PC-9 (cell line): ENCODE measurements around the gene WNT4. TPM values are rescaled to one million over a fixed set of nuclear protein-coding genes. Genes with fewer than 3 reads are reported as not detected.

Experiments used
- BruUV-seq: library from RNA; stranded (reverse); fragments of 400-500 nt; replicated peaks from 2 replicates; lab custom pipeline; 2021; lab: Mats Ljungman, UMichigan
- CTCF ChIA-PET: fragments of 300-600 bp; sonication (Branson Sonifier 250); formaldehyde crosslinking; loops from one replicate; lab custom pipeline; 2022; ENCODE audit warnings: antibody characterized with exemption; lab: Charles Lee
- POLR2A ChIA-PET: fragments of 300-600 bp; sonication (Branson Sonifier 250); formaldehyde crosslinking; loops from one replicate; lab custom pipeline; 2022; ENCODE audit warnings: antibody characterized with exemption; ENCODE audit not compliant: unreplicated experiment; lab: Charles Lee
- DNase-seq, 2 experiments: peaks; one replicate each; pipeline versions ENCODE4 v3.0.0 to v3.0.0-alpha.2; 2015 to 2022; ENCODE audit warnings: mixed read lengths in 1 of 2
- H2AFZ ChIP-seq: fragments of 200-600 bp; sonication (generic); 2 replicates; pipeline ENCODE4 v1.8.1; 2017; ENCODE audit warnings: antibody characterized with exemption
- H3F3A ChIP-seq: fragments of 200-600 bp; sonication (generic); 2 replicates; pipeline ENCODE4 v1.8.1; 2017; ENCODE audit warnings: antibody characterized with exemption, mild to moderate bottlenecking, low read depth; ENCODE audit not compliant: insufficient read depth
- H3K27ac ChIP-seq: fragments of 200-600 bp; sonication (generic); 2 replicates; pipeline ENCODE4 v1.6.1; 2016; ENCODE audit warnings: mixed run types
- H3K27me3 ChIP-seq: fragments of 200-600 bp; sonication (generic); 2 replicates; pipeline ENCODE4 v1.6.1; 2016; ENCODE audit warnings: low read depth, mixed run types; ENCODE audit not compliant: insufficient read depth
- H3K36me3 ChIP-seq: fragments of 200-600 bp; sonication (generic); 2 replicates; pipeline ENCODE4 v1.6.1; 2016; ENCODE audit warnings: low read depth, mixed run types
- H3K4me1 ChIP-seq: fragments of 200-600 bp; sonication (generic); replicated peaks from 2 replicates; pipeline ENCODE4 v1.6.1; 2016; ENCODE audit warnings: mixed run types; ENCODE audit not compliant: insufficient read depth
- H3K4me2 ChIP-seq: fragments of 200-600 bp; sonication (generic); 2 replicates; pipeline ENCODE4 v1.6.1; 2017; ENCODE audit warnings: mixed run types
- H3K4me3 ChIP-seq: fragments of 200-600 bp; sonication (generic); 2 replicates; pipeline ENCODE4 v1.6.1; 2016; ENCODE audit warnings: mixed run types
- H3K79me2 ChIP-seq: fragments of 200-600 bp; sonication (generic); 2 replicates; pipeline ENCODE4 v1.6.1; 2017; ENCODE audit warnings: low read depth, mixed run types
- H3K9me2 ChIP-seq: fragments of 200-600 bp; sonication (generic); 2 replicates; pipeline ENCODE4 v1.8.1; 2017; ENCODE audit warnings: mild to moderate bottlenecking; ENCODE audit not compliant: insufficient read depth
- H3K9me3 ChIP-seq: fragments of 200-600 bp; sonication (generic); 2 replicates; pipeline ENCODE4 v1.8.1; 2016; ENCODE audit warnings: low read depth; ENCODE audit not compliant: insufficient read depth
- H4K20me1 ChIP-seq: fragments of 200-600 bp; sonication (generic); 2 replicates; pipeline ENCODE4 v1.8.1; 2017; ENCODE audit not compliant: insufficient read depth
- EZH2 ChIP-seq: fragments of 200-600 bp; sonication (generic); IDR thresholded peaks from 2 replicates; pipeline ENCODE4 v1.8.0; 2017; ENCODE audit warnings: antibody characterized with exemption, low read depth
- intact Hi-C: fragments of 100-400 bp; cut with micrococcal nuclease; formaldehyde crosslinking; loops from one replicate; pipeline ENCODE4 v1.10.0; 2022; ENCODE audit not compliant: unreplicated experiment
- total RNA-seq: library from RNA; stranded (reverse); gene quantifications from 2 replicates; pipeline ENCODE4 v1.2.3, GENCODE V29; 2021
- TF ChIP-seq, protein P1 (sequence below): fragments of 200-600 bp; sonication (generic); conservative IDR thresholded peaks from 2 replicates; pipeline ENCODE4 v1.6.1; 2017; ENCODE audit warnings: mixed run types, antibody characterized with exemption, mild to moderate bottlenecking, moderate library complexity

Gene WNT4
- total RNA-seq, 1 experiment from 2014 or later = 0.83 TPM

DNA sequence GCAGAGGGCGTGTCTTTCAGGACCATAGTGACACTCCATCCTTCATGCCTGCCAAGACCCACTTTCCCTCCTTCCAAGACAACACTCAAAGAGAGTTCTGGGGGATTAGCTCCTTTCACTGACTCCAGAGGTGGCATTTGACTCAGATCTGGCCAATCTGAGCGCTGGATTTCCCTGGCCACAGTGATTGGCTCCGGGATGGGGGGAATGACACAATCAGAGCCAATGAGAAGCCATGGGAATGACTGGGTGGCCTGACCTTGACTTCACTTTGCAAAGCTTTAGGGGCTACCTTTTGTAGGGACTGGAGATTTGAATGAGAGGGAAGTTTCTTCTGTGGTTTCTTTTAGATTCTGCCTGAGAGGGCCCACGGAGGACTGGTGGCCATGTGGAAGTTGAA is 26.9 kb upstream of the WNT4 start:
- no peaks in the 10 kb centered on the region for H4K20me1 ChIP-seq
- H3K79me2 ChIP-seq = no peaks in the 10 kb centered on the region
- H3F3A ChIP-seq = no peaks in the 10 kb centered on the region
- H2AFZ ChIP-seq = no peak overlapping the region
- H3K27me3 ChIP-seq = no peaks in the 10 kb centered on the region
- ChIA-PET CTCF (no interaction called here), POLR2A (no interaction called here)
- H3K36me3 ChIP-seq = no peaks in the 10 kb centered on the region
- no TSS peak for BruUV-seq
- DNase-seq = no peak
- no peaks in the 10 kb centered on the region for H3K4me1 ChIP-seq
- no peaks in the 10 kb centered on the region for H3K9me2 ChIP-seq
- H3K4me2 ChIP-seq = no peak overlapping the region
- no peak overlapping the region for H3K27ac ChIP-seq
- TF ChIP-seq, protein P1, sequence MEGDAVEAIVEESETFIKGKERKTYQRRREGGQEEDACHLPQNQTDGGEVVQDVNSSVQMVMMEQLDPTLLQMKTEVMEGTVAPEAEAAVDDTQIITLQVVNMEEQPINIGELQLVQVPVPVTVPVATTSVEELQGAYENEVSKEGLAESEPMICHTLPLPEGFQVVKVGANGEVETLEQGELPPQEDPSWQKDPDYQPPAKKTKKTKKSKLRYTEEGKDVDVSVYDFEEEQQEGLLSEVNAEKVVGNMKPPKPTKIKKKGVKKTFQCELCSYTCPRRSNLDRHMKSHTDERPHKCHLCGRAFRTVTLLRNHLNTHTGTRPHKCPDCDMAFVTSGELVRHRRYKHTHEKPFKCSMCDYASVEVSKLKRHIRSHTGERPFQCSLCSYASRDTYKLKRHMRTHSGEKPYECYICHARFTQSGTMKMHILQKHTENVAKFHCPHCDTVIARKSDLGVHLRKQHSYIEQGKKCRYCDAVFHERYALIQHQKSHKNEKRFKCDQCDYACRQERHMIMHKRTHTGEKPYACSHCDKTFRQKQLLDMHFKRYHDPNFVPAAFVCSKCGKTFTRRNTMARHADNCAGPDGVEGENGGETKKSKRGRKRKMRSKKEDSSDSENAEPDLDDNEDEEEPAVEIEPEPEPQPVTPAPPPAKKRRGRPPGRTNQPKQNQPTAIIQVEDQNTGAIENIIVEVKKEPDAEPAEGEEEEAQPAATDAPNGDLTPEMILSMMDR = no peak
- no peak for TF ChIP-seq EZH2
- intact Hi-C loops = no loop called here
- H3K9me3 ChIP-seq = no peaks in the 10 kb centered on the region
- no peak overlapping the region for H3K4me3 ChIP-seq

DNA sequence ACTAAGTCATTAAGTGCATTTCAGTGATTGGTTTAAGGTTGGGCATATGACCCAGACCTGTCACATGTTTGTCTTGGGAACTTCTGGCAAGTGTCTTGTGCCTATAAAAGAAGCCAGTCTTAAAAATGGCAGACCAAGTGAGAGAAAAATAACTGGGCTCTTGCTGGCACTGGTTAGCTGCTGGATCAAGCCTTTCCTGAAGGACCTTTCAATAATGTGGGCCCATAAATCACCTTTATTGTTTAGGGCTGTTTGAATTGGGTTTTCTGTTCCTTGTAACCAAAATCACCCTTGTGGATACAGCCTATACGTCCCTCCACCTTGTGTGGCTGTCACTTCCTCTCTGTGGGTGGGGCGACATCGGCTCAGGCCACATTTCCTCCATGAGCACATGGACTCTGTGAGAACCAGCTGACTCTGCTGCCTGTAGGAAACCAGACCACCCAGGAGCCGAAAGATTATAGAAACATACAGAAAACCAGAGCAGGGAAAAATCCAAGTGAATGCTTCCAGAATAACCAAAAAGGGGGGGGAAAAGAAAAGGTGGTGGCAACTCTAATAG is 25.6 kb upstream of the WNT4 start:
- POLR2A ChIA-PET = no interaction called here
- no peak overlapping the region for H3K27ac ChIP-seq
- H3K36me3 ChIP-seq = no peaks in the 10 kb centered on the region
- no peaks in the 10 kb centered on the region for H3K27me3 ChIP-seq
- H3K9me3 ChIP-seq = no peaks in the 10 kb centered on the region
- no peak overlapping the region for H3K4me3 ChIP-seq
- intact Hi-C loops = no loop called here
- no peaks in the 10 kb centered on the region for H3K79me2 ChIP-seq
- H3K4me2 ChIP-seq = no peak overlapping the region
- no peaks in the 10 kb centered on the region for H3K9me2 ChIP-seq
- no TSS peak for BruUV-seq
- H4K20me1 ChIP-seq = no peaks in the 10 kb centered on the region
- H3K4me1 ChIP-seq = no peaks in the 10 kb centered on the region
- H2AFZ ChIP-seq = no peak overlapping the region
- no peak for DNase-seq
- TF ChIP-seq, protein P1 = no peak
- TF ChIP-seq EZH2 = no peak
- CTCF ChIA-PET = no interaction called here
- no peaks in the 10 kb centered on the region for H3F3A ChIP-seq

DNA sequence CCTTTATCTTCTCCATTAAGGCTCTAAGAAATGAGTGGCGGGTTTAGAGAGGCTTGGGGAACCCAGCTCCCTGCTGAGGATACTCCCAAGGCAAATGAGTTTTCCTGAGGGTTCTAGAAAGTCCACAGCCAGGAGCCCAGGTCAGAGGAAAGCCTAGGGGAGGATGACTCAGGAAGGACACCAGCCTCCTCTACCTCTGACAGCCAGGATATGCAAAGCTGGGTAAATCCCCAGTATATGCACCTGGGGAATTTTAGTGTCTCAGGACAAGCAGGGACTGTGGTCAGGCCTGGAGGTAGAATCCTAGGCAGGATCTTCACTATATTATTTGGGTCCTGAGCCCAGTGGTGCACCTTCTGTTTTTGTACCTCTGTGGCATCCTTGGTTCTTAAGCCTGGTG is 23.5 kb upstream of the WNT4 start:
- Histone ChIP-seq H2AFZ (no peak overlapping the region), H3K27me3 (no peaks in the 10 kb centered on the region), H3K4me2 (no peak overlapping the region), H3K27ac (no peak overlapping the region), H4K20me1 (no peaks in the 10 kb centered on the region), H3K9me2 (no peaks in the 10 kb centered on the region), H3K4me1 (no peaks in the 10 kb centered on the region), H3K79me2 (no peaks in the 10 kb centered on the region), H3K9me3 (no peaks in the 10 kb centered on the region), H3F3A (no peaks in the 10 kb centered on the region), H3K36me3 (no peaks in the 10 kb centered on the region), H3K4me3 (no peak overlapping the region)
- TF ChIP-seq EZH2 = no peak
- TF ChIP-seq, protein P1 = no peak
- ChIA-PET CTCF (no interaction called here), POLR2A (interaction anchor here (0.6 kb wide), 2 partner anchors 34 to 61 kb away, joined by 3 read pairs; no protein-coding TSS in a partner anchor)
- intact Hi-C loops = no loop called here
- no TSS peak for BruUV-seq
- DNase-seq = no peak
